GM21447 (cell line): Measurements from ENCODE around the gene BAG1.

Experiments
- ATAC-seq: cut with Tn5 transposase; IDR thresholded peaks from one replicate; pipeline ENCODE4 v1.9.1; 2021; ENCODE audit not compliant: unreplicated experiment

BAG1 gene

GRCh38 chr9:33220681-33221567, 43.6 kb downstream of the BAG1 start:
- peak; percentile 46 for ATAC-seq

- ATAC-seq, result no peak
These were observed 52.7 kb downstream of the BAG1 start for GRCh38 chr9:33211695-33212393.

GRCh38 chr9:33210006-33210715, 54.3 kb downstream of the BAG1 start:
- ATAC-seq, result no peak

GRCh38 chr9:33209394-33209793, 55.1 kb downstream of the BAG1 start:
- no peak for ATAC-seq

- peak; percentile 99 for ATAC-seq
These were observed 61.8 kb downstream of the BAG1 start for GRCh38 chr9:33202552-33203201.
